IPS DF 19.7 (cell line): ENCODE results near the gene GALM.
"Not testable (repeated sequence)": the region's sequence is repeated elsewhere in the genome, so short reads cannot be mapped to it uniquely, and the experiment has no call there.

Experiments
- DNase-seq: peaks from one replicate; pipeline ENCODE4 v3.0.0-alpha.2; 2013; ENCODE audit warnings: low read depth, low spot score

The GALM gene

GRCh38 chr2:38665854-38666555 lies at the start of gene GALM:
TSS of gene GALM (plus strand) at chr2:38666114. CDS start at chr2:38666162, 48 bp downstream.
- DNase-seq, result peak; percentile 94

GRCh38 chr2:38617301-38617700 lies 48.6 kb upstream of the GALM start:
- DNase-seq, result no peak

GRCh38 chr2:38619458-38620164 lies 46.3 kb upstream of the GALM start:
- no peak for DNase-seq

- no peak for DNase-seq
Observed at GRCh38 chr2:38620282-38620977, 45.5 kb upstream of the GALM start.

- DNase-seq, result no peak
Observed at GRCh38 chr2:38621018-38621417, 44.9 kb upstream of the GALM start.

GRCh38 chr2:38622210-38622609 lies 43.7 kb upstream of the GALM start:
- no peak for DNase-seq

- DNase-seq, result no peak
Observed at GRCh38 chr2:38626326-38627035, 39.4 kb upstream of the GALM start.

- DNase-seq, result no peak
Observed at GRCh38 chr2:38627391-38627790, 38.5 kb upstream of the GALM start.

GRCh38 chr2:38629684-38630083 lies 36.2 kb upstream of the GALM start:
- no peak for DNase-seq

- no peak for DNase-seq
Observed at GRCh38 chr2:38631976-38632375, 33.9 kb upstream of the GALM start.

- no peak for DNase-seq
Observed at GRCh38 chr2:38632980-38633379, 32.9 kb upstream of the GALM start.

- DNase-seq, result no peak
Observed at GRCh38 chr2:38633895-38634294, 32.0 kb upstream of the GALM start.

GRCh38 chr2:38634684-38635083 lies 31.2 kb upstream of the GALM start:
- DNase-seq, result no peak

GRCh38 chr2:38635139-38635538 lies 30.8 kb upstream of the GALM start:
- no peak for DNase-seq

GRCh38 chr2:38636069-38636468 lies 29.8 kb upstream of the GALM start:
- DNase-seq, result no peak

GRCh38 chr2:38642373-38643017 lies 23.4 kb upstream of the GALM start:
- not testable (repeated sequence) for DNase-seq

- no peak for DNase-seq
Observed at GRCh38 chr2:38643021-38643671, 22.8 kb upstream of the GALM start.

GRCh38 chr2:38643683-38644511 lies 22.0 kb upstream of the GALM start:
- not testable (repeated sequence) for DNase-seq

GRCh38 chr2:38648107-38648761 lies 17.7 kb upstream of the GALM start:
- no peak for DNase-seq
